ENCODE measurements around the gene TSC2. TPM values are rescaled to one million over a fixed set of nuclear protein-coding genes. Genes with fewer than 3 reads are reported as not detected.

The TSC2 gene
- total RNA-seq, 2 donors from 2014 or later: 77.8 to 86.9 TPM

DNA sequence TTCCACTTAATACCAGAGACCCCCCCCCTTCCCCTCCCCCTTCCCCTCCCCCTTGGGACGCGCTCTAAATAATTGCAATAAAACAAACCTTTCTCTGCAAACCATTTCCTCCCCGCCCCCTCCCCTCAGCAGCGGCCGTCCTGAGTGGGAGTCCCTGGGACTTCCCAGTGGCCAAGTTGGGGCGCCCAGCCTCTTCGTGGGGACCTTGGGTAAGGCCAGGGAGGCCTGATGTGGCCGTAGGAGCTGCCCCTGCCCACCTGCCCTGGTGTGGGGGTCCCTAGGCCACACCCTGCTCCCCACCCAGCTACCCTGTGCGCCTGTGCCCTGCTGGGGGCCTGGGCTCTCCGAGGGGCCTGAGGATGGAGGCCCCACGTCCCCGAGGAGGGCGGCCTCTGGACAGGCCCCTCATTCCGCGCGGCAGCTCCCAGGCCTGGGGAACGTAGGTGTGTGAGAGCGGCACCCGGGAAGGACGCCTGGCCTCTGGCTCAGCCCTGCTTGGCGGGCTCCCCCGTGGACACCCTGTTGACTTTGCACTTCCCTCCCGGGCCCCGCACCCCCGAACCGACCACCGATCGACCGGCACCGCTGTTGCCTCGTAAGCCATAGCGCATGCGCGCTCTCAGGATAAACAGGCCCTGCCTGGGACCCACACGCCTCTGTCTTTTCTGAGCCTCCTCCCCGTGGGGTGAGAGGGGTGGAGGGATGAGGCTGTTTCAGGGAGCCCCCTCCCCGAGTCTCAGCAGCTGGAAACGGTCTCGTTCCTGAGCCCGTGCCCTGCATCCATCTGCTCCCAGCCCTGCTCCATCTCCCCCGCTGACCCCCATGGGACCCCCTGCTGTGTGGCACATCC, 9.2 kb upstream of the TSC2 start:
- no peak for DNase-seq (ENCODE audit: low spot score)
- intact Hi-C loops (cut with DNase I): loop anchor here in 1 of 2 donors (10.0 kb wide), 1 partner anchor 56 kb away; no protein-coding TSS in a partner anchor

DNA sequence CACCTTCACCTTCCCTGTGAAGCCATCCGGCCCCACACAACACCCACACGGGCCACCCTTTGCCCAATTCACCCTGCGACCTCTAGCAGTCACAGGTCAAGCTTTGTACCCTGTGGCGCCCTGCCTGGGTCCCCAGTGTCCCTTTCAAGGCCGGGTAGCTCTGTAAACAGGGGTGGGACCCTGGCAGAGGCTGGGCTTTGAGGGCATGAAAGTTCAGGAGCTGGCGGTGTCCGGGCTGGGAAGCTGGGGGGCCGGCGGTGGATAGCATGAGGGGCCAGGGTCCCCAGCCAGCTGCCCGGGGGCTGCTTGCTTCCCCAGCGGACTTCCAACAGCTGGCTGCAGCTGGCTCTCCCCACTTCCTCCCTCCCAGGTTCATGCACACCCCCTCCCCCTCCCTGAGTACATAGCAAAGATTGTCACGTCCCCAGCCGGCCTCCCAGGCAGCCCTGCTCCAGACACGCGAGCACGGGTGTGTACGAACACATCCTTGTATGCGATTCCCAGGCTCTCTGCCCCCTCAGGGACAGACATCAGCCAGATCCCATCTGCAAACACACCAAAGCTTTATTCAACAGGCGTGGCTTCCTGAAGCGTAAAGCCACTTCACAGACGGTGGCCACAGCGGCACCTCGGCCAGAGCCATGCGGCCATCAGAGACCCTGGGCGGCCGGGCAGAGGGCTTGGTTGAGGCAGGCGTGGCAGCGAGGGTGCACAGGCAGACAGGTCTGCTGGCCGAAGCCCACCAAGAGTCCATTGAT, 8.3 kb upstream of the TSC2 start:
- DNase-seq (ENCODE audit: low spot score): no peak
- intact Hi-C loops (cut with DNase I): loop anchor here in 1 of 2 donors (10.0 kb wide), 1 partner anchor 55 kb away; no protein-coding TSS in a partner anchor

DNA sequence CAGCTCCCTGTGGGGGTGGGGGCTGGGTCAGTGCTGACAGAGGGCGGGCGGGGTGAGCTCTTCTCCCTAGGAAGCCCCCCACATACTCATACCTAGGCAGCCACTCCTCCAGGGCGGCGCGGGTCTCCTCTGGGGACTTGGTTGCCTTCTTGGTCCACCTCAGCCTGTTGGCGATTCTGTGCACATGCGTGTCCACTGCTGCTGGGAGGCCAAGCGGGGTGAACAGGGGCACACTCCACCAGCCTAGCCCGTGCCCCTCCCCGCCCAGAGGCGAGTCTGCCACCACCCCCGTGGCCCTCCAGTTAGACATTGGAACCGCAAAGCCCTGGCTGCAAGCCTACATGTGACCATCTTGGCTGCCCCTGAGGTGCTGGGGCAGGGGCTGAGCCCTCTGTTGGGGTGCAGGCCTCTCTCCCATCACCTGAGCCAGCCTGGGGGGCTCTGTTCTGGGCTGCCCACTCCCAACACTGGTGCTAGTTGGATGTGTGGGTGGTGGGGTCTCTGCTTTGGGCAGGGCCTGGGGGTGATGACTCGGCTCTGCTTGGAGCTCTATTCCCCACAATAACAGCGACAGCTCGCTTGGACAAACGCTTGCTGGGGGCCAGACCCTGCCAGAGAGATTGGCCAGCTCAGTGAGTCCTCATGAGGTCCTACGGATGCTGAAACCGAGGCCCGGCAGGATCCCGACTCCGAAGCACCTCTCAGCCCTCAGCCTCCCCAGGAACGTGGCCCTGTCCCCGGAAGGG, 7.6 kb upstream of the TSC2 start:
- intact Hi-C loops (cut with DNase I): no loop called here
- DNase-seq (ENCODE audit: low spot score): no peak

DNA sequence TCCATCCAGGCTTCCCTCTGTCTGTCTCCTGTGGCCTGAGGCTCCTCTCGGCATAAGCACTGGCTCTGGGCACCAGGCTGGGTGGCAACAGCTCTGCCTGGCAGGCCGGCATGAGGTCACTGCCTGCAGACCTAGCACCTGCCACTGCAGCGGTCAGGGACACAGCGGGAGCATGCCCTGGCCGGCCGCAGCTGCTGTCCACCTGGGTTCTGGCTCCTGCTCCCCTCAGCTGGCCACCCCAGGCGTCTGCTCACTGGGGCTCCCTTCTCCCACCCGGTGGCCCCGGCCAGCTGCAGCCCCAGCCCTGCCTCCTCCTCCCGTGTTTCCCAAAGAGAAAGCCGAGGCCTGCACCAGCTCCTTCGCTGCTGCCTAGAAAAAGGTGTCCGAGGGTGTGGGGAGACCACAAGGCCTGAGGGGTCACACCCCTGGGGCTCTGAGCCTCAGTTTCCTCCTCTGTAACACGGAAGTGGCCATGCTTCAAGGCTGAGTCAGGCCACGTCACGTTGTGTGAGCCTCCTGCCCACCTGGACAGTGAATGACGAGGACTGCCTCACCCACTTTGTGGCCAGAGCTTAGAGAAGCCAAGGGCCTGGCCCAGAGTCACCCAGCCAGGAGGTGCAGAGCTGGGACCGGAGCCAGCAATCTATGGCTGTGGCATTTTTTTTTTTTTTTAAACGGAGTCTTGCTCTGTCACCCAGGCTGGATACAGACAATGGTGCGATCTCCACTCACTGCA, 6.8 kb upstream of the TSC2 start:
- intact Hi-C loops (cut with DNase I): no loop called here
- DNase-seq (ENCODE audit: low spot score): no peak

DNA sequence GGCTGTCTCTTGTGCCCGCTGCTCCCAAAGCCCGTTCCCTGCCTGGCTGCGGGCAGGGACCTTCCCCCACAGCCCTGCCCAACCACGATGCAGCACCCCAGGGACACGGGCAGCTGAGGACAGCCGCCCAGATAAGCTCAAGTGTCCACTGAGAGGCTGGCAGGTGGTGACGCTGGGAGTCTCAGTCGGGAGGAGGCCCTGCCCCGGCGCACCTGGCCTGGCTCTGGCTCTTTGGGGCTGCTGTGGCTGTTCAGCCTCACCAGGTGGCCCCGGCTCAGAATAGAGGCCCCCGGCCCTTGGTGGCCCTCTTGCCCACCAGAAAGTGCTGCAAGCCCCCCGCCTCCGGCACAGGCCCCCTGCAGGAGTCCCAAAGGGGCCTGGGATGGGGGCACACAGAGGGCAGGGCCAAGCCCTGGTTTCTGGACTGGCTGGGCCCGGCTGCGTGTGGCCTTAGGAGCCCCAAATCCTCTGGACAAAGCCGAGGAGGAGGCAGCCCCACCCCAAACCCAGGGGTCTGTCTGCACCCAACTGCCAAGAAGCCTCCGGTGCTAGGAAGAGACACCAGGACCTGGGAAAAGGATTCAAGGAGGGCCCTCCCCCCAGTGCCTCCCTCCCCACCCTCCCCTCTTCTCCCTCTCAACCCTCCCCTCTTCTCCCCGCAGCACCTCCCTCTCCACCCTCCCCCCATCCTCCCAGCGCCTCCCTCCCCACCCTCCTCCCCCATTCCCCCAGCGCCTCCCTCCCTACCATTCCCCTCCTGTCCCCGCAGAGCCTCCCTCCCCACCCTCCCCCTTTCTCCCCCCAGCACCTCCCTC, 5.4 kb upstream of the TSC2 start:
- DNase-seq (ENCODE audit: low spot score): no peak
- intact Hi-C loops (cut with DNase I): no loop called here

DNA sequence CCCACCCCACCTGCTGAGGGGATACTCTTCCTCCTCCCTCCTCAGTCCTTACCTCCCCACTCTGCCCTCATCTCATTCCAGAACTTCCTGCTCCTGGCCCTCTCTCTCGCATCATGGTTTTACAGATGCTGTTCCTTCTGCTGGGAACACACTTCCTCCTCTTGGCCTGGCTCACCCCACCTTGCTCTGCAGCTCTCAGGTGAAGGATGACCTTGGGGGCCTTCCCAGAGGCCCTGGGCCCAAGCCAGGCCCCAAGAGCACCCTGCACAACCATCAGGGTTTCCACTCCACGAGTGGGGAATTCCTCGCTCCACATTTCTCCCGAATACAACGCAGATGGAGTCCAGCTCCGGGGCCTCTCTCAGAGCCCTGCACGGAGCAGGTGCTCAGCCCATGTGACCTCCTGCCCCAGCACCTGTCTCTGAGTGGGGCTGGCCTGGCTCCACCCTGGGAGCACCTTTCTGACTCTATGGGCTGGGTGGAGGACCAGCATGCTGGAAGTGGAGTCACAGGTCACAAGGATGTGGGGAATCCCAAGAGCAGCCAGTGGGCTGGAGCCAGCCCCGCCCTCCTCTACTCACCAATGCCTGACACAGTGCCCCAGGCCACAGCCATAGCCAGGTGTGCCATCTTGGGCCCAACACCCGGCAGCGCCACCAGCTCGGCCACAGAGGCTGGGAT, 4.7 kb upstream of the TSC2 start:
- intact Hi-C loops (cut with DNase I): no loop called here
- no peak for DNase-seq (ENCODE audit: low spot score)

DNA sequence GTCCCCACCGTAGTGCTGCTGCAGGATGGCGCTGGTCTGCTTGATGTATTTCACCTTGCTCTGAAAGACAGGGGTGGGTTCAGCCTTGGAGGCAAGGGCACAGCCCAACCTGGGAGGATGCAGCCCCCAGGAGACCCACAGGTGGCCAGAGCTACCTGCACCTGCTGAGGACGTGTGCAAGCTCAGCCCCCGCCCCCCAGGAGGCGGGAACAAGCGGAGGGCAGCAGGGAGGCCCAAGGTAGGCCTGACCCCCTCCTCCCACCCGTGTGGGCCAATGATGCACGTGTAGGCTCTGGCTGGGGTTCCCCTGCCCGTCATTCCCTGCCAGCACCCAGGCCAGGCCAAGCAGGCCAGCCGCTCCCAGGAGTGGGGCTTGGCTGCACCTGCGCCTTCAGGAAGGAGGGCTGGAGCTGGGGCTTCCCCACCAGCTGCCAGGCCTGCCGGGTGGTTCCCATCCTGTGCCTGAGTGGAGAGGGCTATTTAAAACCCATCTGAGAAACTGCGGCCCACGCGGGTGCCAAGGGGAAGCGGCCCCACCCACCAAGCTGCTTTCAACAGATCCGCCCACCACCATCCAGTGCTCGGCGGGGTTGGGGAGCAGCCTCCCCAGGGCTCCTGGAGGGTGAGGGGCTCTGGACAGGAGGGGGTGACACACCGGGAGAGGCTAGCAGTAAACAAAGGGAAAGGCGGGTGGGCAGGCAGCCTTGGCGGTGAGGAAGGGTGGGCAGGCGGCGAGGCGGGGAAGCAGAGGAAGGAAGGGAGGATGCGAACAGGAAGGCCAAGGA, 3.9 kb upstream of the TSC2 start:
- no peak for DNase-seq (ENCODE audit: low spot score)
- intact Hi-C loops (cut with DNase I): no loop called here

DNA sequence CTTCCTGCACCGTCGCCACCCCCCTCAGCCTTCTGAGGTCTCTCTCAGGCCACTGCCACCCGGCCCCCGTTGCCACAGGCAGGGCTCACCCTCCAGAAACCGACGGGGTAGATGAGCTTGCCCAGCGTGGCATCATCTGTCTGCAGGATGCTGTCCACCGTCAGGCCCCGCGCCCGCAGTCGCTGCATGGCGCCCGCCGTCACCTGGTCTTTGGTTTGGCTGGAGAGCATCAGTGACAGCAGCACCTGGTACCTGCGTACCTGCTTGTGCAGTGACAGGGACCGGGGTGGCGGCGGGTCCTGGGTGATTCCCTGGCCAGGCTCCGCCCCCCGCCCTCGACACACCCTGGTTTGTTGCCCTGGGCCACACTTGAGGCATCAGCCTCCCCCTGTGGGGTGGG, 3.2 kb upstream of the TSC2 start:
- DNase-seq (ENCODE audit: low spot score): no peak
- intact Hi-C loops (cut with DNase I): no loop called here

DNA sequence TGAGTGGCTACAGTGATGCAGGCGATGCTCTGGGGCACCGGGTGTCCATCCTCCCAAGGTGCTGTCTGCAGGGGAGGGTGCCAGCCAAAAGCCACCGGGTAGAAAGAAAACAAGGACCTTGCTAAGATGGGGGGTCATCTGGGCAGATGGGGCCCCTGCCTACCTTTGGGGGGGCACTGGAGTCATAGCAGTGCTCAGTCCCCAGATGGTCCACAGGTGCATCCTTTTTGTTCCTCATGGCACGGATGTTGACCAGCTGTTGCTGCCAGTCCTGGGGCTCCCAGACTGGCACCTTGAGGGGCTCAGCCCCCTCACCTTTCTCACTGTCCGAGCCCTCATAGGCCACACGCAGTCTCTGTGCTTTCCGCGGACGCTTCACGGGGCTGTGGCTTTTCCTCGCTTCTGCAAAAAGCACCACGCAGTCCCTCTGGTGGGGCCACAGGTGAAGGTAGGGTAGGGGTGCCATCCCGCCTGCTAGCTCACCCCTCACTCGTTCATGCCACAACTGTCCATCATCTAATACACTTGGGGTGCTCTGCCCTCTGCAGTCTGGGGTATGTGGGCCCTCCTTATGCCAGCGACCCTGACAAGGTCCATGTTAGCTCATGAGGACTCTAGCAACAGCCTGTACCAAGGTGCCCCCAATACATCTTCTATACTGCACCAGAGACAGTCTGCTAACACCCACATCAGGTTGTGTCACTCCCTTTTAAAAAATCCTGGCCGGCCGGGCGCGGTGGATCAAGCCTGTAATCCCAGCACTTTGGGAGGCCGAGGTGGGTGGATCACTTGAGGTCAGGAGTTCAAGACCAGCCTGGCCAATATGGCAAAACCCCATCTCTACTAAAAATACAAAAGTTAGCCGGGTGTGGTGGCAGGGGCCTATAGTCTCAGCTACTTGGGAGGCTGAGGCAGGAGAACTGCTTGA, 1.6 kb upstream of the TSC2 start:
- intact Hi-C loops (cut with DNase I): no loop called here
- no peak for DNase-seq (ENCODE audit: low spot score)

DNA sequence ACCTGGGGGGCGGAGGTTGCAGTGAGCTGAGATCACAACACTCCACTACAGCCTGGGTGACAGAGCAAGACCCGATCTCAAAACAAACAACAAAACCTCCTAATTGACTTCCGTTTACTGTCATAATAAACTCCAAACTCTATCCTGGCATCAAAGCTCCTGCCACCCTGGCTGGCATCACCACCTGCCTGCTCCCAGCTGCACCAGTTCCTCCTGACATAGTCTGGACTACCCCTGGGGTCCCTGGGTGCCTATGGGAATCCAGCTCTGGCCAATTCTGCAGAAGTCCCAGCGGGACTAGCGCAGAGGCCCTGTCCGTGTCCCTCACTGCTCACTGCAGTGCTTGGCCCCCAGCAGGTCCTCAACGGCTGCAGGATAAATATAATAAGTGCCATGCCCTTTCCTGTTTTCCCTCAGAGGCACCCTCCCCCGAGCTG, 874 bp upstream of the TSC2 start:
- intact Hi-C loops (cut with DNase I): no loop called here
- DNase-seq (ENCODE audit: low spot score): no peak

DNA sequence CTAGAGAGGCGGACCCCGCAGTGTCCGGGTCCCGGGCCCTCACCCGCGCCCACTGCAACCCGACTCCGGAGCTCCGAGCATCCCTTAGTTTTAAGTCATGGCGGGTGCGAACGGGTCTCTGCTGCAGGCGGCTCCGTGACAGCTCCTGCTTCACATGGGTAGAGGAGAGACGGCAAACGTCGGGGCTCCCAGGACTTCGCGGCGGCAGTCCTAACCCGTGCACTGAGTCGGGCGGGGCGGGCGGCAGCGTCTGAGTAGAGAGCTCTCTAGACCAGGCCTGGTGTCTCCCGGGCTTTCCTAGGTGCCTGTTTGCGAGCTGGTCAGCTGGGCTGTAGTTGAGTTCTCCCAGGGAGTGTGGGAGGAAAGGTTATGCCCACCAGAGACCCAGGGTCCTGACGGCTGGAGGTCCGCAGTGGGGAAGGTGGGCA, 345 bp downstream of the TSC2 start:
- intact Hi-C loops (cut with DNase I): no loop called here

DNA sequence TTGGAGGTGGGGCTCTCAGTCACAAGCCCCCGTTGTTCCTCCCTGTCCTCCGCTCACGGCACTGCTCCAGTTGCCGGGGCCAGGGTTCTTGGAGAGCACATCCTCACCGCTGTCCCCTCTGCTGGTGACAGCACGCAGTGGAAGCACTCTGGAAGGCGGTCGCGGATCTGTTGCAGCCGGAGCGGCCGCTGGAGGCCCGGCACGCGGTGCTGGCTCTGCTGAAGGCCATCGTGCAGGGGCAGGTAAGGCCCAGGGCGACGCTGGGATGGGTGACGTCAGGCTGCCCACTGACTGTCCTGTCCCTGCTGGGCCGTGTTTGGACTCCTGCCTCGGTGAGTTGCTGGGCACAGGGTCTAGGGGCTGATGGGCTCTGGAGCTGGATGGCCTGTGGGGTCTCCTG, 5.4 kb downstream of the TSC2 start:
- intact Hi-C loops (cut with DNase I): no loop called here

More for the DNA sequence above, 345 bp downstream of the TSC2 start:
- no peak for DNase-seq (ENCODE audit: low spot score)

DNA sequence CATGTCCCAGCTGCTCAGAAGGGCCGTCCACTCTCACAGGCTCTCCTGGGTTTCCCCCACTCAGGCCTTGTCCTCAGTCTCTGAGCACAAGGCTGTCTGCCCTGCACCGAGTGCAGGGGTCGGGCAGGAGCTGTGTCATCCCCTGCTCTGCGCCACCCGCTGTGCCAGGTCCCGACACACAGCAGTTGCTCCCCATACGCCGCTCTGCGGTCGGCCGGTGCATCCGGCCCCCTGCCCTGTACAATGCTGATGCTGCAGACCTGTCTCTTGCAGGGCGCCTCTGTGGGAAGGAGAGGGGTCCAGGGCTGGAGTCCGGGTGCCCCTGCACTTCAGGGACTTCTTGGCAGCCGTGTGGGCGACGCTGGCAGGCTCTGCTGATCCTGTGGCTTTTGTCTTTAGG, 6.1 kb downstream of the TSC2 start:
- DNase-seq (ENCODE audit: low spot score): no peak
- intact Hi-C loops (cut with DNase I): no loop called here

More for the DNA sequence above, 5.4 kb downstream of the TSC2 start:
- no peak for DNase-seq (ENCODE audit: low spot score)

DNA sequence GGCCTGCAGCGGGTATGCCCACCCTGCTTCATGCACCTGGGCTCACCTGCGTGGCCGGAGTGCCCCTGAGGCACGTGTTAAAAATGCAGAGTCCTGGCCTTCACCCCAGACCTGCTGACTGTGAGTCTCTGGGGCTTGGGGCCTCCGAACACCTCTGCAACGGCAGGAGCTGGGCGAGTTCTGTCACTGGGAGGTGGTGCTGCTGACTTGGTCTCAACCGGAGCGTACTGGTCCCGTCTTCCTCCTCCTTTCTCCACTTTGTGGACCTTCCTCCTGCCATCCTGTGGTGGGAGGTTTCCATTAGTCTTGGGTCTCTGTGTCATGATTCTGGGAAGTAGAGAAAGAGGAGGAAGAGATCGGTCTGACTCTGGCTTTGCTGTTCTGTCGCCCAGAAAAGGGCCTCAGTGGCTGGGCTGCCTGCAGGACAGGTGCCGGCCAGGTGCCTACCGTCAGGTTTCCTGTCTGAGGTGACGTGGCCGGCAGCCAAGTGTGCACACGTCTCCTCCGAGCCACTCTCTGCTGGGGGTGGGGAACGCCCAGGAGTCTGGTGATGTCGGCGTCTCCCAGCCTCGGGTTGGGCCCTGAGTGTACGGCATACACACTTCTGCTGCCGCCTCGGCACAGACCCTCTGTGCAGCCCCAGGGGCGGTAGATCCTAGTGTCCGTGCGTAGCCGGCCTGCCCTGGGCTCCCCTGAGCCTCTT, 6.9 kb downstream of the TSC2 start:
- DNase-seq (ENCODE audit: low spot score): no peak
- intact Hi-C loops (cut with DNase I): no loop called here

DNA sequence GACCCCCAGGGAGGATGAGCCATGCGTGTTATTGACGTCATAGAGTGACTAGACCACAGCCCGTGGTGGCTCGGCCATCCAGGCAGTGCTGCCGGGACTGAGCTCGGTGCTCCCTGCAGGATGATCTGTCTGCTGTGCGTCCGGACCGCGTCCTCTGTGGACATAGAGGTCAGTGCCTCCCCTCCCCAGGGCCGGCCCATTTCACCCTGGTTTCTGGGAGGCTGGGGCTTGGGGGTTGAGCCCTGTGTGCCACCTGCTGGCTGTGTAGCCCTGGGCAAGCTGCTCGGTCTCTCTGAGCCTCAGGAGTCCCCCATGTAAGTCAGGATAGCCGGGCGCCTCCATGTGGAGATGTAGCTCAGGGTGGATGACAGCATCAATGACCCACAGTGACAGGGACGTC, 8.3 kb downstream of the TSC2 start:
- intact Hi-C loops (cut with DNase I): loop anchor here in 1 of 2 donors (2.0 kb wide), 1 partner anchor 27 kb away; no protein-coding TSS in a partner anchor
- no peak for DNase-seq (ENCODE audit: low spot score)

Measured in posterior vena cava (tissue), 2 donors.